Osteocyte (in vitro differentiated cells): ENCODE measurements around the gene TRAK1. TPM values are rescaled to one million over a fixed set of nuclear protein-coding genes. Genes with fewer than 3 reads are reported as not detected.

Experiments used
- DNase-seq: peaks from one replicate; pipeline ENCODE4 v3.0.0; 2021; ENCODE audit warnings: mixed read lengths; ENCODE audit not compliant: unreplicated experiment; ENCODE audit errors: extremely low spot score
- H3K27ac Mint-ChIP-seq: one replicate; pipeline ENCODE4 v1.8.0; 2021; ENCODE audit warnings: mild to moderate bottlenecking, mixed read lengths; ENCODE audit not compliant: unreplicated experiment
- H3K27me3 Mint-ChIP-seq: one replicate; pipeline ENCODE4 v1.8.0; 2021; ENCODE audit warnings: mixed read lengths; ENCODE audit not compliant: unreplicated experiment
- H3K36me3 Mint-ChIP-seq: one replicate; pipeline ENCODE4 v1.8.0; 2021; ENCODE audit warnings: mixed read lengths; ENCODE audit not compliant: unreplicated experiment
- H3K4me1 Mint-ChIP-seq: one replicate; pipeline ENCODE4 v1.8.0; 2021; ENCODE audit warnings: mixed read lengths; ENCODE audit not compliant: unreplicated experiment
- H3K4me3 Mint-ChIP-seq: one replicate; pipeline ENCODE4 v1.8.0; 2021; ENCODE audit warnings: mild to moderate bottlenecking, moderate library complexity, mixed read lengths; ENCODE audit not compliant: unreplicated experiment
- H3K9me3 Mint-ChIP-seq: one replicate; pipeline ENCODE4 v1.8.0; 2021; ENCODE audit warnings: mixed read lengths; ENCODE audit not compliant: unreplicated experiment
- CTCF ChIP-seq: fragments of 200-600 bp; sonication (generic); IDR thresholded peaks from 2 replicates; pipeline ENCODE4 v1.5.0; 2021; ENCODE audit warnings: antibody characterized with exemption, mild to moderate bottlenecking, moderate library complexity
- total RNA-seq: library from RNA; stranded (reverse); gene quantifications from 2 replicates; pipeline ENCODE4 v1.2.1, GENCODE V29; 2021

TRAK1 gene
- total RNA-seq, 1 donor from 2014 or later, result 30.7 TPM

GRCh38 chr3:42122261-42123011 lies 31.3 kb downstream of the TRAK1 start:
- no peak for TF ChIP-seq CTCF
- no peak overlapping the region for H3K27ac Mint-ChIP-seq
- no peak for DNase-seq
- no peaks in the 10 kb centered on the region for H3K9me3 Mint-ChIP-seq
- peaks cover 25% of the 10 kb centered on the region for H3K4me1 Mint-ChIP-seq
- peaks cover 20% of the 10 kb centered on the region for H3K36me3 Mint-ChIP-seq
- H3K4me3 Mint-ChIP-seq, result no peak overlapping the region
- H3K27me3 Mint-ChIP-seq, result no peaks in the 10 kb centered on the region

GRCh38 chr3:42123012-42123581 lies 31.9 kb downstream of the TRAK1 start:
- no peaks in the 10 kb centered on the region for H3K9me3 Mint-ChIP-seq
- no peak overlapping the region for H3K27ac Mint-ChIP-seq
- peaks cover 21% of the 10 kb centered on the region for H3K36me3 Mint-ChIP-seq
- TF ChIP-seq CTCF, result no peak
- peaks cover 19% of the 10 kb centered on the region for H3K4me1 Mint-ChIP-seq
- H3K4me3 Mint-ChIP-seq, result no peak overlapping the region
- DNase-seq, result no peak
- no peaks in the 10 kb centered on the region for H3K27me3 Mint-ChIP-seq

- Mint-ChIP-seq H3K27ac (no peak overlapping the region), H3K27me3 (no peaks in the 10 kb centered on the region), H3K36me3 (peaks cover 23% of the 10 kb centered on the region), H3K4me1 (peaks cover 14% of the 10 kb centered on the region), H3K9me3 (no peaks in the 10 kb centered on the region), H3K4me3 (no peak overlapping the region)
- no peak for DNase-seq
- no peak for TF ChIP-seq CTCF
These were observed 32.9 kb downstream of the TRAK1 start for GRCh38 chr3:42123824-42124658.

- DNase-seq, result no peak
- Mint-ChIP-seq H3K27ac (no peak overlapping the region), H3K27me3 (no peaks in the 10 kb centered on the region), H3K36me3 (peaks cover 23% of the 10 kb centered on the region), H3K9me3 (no peaks in the 10 kb centered on the region), H3K4me3 (no peak overlapping the region), H3K4me1 (peaks cover 9% of the 10 kb centered on the region)
- TF ChIP-seq CTCF, result no peak
These were observed 36.1 kb downstream of the TRAK1 start for GRCh38 chr3:42127226-42127625.

GRCh38 chr3:42128526-42128925 lies 37.4 kb downstream of the TRAK1 start:
- no peaks in the 10 kb centered on the region for H3K9me3 Mint-ChIP-seq
- no peak for TF ChIP-seq CTCF
- H3K4me3 Mint-ChIP-seq, result no peak overlapping the region
- no peaks in the 10 kb centered on the region for H3K27me3 Mint-ChIP-seq
- no peak for DNase-seq
- H3K4me1 Mint-ChIP-seq, result peaks cover 1% of the 10 kb centered on the region
- H3K36me3 Mint-ChIP-seq, result peaks cover 25% of the 10 kb centered on the region
- H3K27ac Mint-ChIP-seq, result no peak overlapping the region
